ENCODE results near the gene ATP6V0A4.

DNA sequence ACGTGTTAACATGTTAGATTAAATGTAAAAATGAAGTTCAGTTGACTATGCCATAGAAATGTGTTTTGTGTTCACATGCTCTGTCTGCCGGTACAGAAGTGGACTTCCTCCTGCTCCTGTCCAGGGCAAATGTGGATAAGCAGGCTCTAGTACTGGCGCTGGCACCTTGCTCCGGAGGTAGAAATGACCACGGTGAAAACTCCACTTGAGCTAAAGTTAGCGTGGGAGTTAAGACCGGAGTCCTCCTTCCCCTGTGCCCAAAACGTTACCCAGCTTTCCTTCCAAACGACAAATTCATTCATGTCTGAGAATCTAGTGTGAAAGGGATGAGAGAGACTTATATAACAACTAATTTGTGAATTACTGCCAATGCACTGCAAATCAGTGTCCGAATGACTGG lies 35.0 kb upstream of the ATP6V0A4 start:
- TF ChIP-seq, protein P1, sequence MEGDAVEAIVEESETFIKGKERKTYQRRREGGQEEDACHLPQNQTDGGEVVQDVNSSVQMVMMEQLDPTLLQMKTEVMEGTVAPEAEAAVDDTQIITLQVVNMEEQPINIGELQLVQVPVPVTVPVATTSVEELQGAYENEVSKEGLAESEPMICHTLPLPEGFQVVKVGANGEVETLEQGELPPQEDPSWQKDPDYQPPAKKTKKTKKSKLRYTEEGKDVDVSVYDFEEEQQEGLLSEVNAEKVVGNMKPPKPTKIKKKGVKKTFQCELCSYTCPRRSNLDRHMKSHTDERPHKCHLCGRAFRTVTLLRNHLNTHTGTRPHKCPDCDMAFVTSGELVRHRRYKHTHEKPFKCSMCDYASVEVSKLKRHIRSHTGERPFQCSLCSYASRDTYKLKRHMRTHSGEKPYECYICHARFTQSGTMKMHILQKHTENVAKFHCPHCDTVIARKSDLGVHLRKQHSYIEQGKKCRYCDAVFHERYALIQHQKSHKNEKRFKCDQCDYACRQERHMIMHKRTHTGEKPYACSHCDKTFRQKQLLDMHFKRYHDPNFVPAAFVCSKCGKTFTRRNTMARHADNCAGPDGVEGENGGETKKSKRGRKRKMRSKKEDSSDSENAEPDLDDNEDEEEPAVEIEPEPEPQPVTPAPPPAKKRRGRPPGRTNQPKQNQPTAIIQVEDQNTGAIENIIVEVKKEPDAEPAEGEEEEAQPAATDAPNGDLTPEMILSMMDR (IDR thresholded peaks at IDR 0.05), result no peak
- TF ChIP-seq POLR2A (IDR thresholded peaks at IDR 0.05) (no peak), POLR2AphosphoS5 (IDR thresholded peaks at IDR 0.05) (no peak)
